Endothelial cell of umbilical vein (primary cell): ENCODE results near the gene ANKRD39. TPM values are rescaled to one million over a fixed set of nuclear protein-coding genes. Genes with fewer than 3 reads are reported as not detected.

Experiments
- BruUV-seq: library from RNA; stranded (reverse); fragments of 400-500 nt; replicated peaks from 2 replicates; lab custom pipeline; 2021; lab: Mats Ljungman, UMichigan
- CTCF ChIA-PET: fragments of 300-600, 350-600 bp; sonication (Branson Sonifier 250); formaldehyde crosslinking; loops from one replicate; lab custom pipeline; 2021; ENCODE audit warnings: antibody characterized with exemption, inconsistent platforms; lab: Charles Lee
- POLR2A ChIA-PET: fragments of 300-600, 350-600 bp; sonication (Branson Sonifier 250); formaldehyde crosslinking; loops from one replicate; lab custom pipeline; 2021; ENCODE audit warnings: antibody characterized with exemption, inconsistent platforms; lab: Charles Lee
- DNase-seq: peaks from one replicate; pipeline ENCODE4 v3.0.0-alpha.2; 2011; ENCODE audit warnings: low read depth, low spot score
- FAIRE-seq: peaks from 2 replicates; lab custom pipeline; 2011; peaks lifted over from hg19 to GRCh38; lab: Jason Lieb, UNC
- H2AFZ ChIP-seq: 2 replicates; pipeline ENCODE4 v1.6.0; 2012; ENCODE audit warnings: low read depth, low read length, control low read depth, inconsistent platforms
- H3K27ac ChIP-seq: 2 replicates; pipeline ENCODE4 v1.5.1; 2011; ENCODE audit warnings: low read depth, mild to moderate bottlenecking, control low read depth, low read length, moderate library complexity; ENCODE audit not compliant: insufficient read depth
- H3K27me3 ChIP-seq, 2 experiments: 2 replicates each; pipeline versions ENCODE4 v1.6.0 to v1.6.1; 2011; ENCODE audit warnings: low read length in 2 of 2, mixed read lengths in 1 of 2; ENCODE audit not compliant: control insufficient read depth in 2 of 2, insufficient read depth in 2 of 2
- H3K36me3 ChIP-seq, 2 experiments: 2 replicates in 1 of 2; 3 replicates in 1 of 2; pipeline ENCODE4 v1.5.1; 2011; ENCODE audit warnings: low read length in 2 of 2, mild to moderate bottlenecking in 1 of 2, moderate library complexity in 1 of 2; ENCODE audit not compliant: control insufficient read depth in 2 of 2, insufficient read depth in 2 of 2; ENCODE audit errors: extremely low read depth in 1 of 2
- H3K4me1 ChIP-seq: 3 replicates; pipeline ENCODE4 v1.5.1; 2011; ENCODE audit warnings: mild to moderate bottlenecking, low read length; ENCODE audit not compliant: control insufficient read depth, insufficient read depth; ENCODE audit errors: extremely low read depth
- H3K4me2 ChIP-seq: 2 replicates; pipeline ENCODE4 v1.6.1; 2011; ENCODE audit warnings: low read length, control low read depth, mixed read lengths; ENCODE audit not compliant: insufficient read depth
- H3K4me3 ChIP-seq, 3 experiments: fragments of 200-600 bp in 1 of 3; sonication (generic), shearing (Covaris generic) in 1 of 3; replicated peaks in 1 of 3; 2 replicates each; pipeline ENCODE4 v1.5.1; 2011 to 2016; ENCODE audit warnings: control low read depth in 3 of 3, low read length in 3 of 3, mild to moderate bottlenecking in 2 of 3, inconsistent platforms in 1 of 3, low read depth in 1 of 3, moderate library complexity in 1 of 3; ENCODE audit not compliant: insufficient read depth in 1 of 3
- H3K79me2 ChIP-seq: 2 replicates; pipeline ENCODE4 v1.6.0; 2012; ENCODE audit warnings: low read length, inconsistent platforms; ENCODE audit not compliant: control insufficient read depth, insufficient read depth
- H3K9ac ChIP-seq: replicated peaks from 2 replicates; pipeline ENCODE3; 2011; ENCODE audit warnings: low read length, control low read depth; ENCODE audit not compliant: insufficient read depth; ENCODE audit errors: extremely low read depth
- H3K9me1 ChIP-seq: replicated peaks from 3 replicates; pipeline ENCODE4 v1.6.0; 2011; ENCODE audit warnings: mild to moderate bottlenecking, low read length; ENCODE audit not compliant: control insufficient read depth, insufficient read depth; ENCODE audit errors: extremely low read depth
- H3K9me3 ChIP-seq: replicated peaks from 2 replicates; pipeline ENCODE4 v1.5.1; 2012; ENCODE audit warnings: low read length, inconsistent platforms; ENCODE audit not compliant: control insufficient read depth, insufficient read depth
- H4K20me1 ChIP-seq: replicated peaks from 2 replicates; pipeline ENCODE3; 2011; ENCODE audit warnings: mild to moderate bottlenecking, low read length; ENCODE audit not compliant: control insufficient read depth, insufficient read depth; ENCODE audit errors: extremely low read depth
- EZH2 ChIP-seq: IDR thresholded peaks from 2 replicates; pipeline ENCODE4 v1.6.1; 2012; ENCODE audit warnings: borderline replicate concordance, low read depth, mild to moderate bottlenecking, moderate library complexity, low read length, inconsistent platforms; ENCODE audit not compliant: severe bottlenecking
- FOS ChIP-seq: IDR thresholded peaks from 2 replicates; pipeline ENCODE4 v1.6.1; 2011; ENCODE audit warnings: mild to moderate bottlenecking, low read length, moderate library complexity, borderline replicate concordance; ENCODE audit not compliant: insufficient read depth
- GATA2 ChIP-seq: IDR thresholded peaks from 2 replicates; pipeline ENCODE4 v1.7.0; 2011; ENCODE audit warnings: low read depth, mild to moderate bottlenecking, moderate library complexity, mixed read lengths, low read length; ENCODE audit not compliant: insufficient read length, insufficient read depth
- JUN ChIP-seq: IDR thresholded peaks from 2 replicates; pipeline ENCODE4 v1.6.1; 2011; ENCODE audit warnings: borderline replicate concordance, low read depth; ENCODE audit not compliant: insufficient read length, insufficient read depth
- MYC ChIP-seq: IDR thresholded peaks from one replicate; pipeline ENCODE4 v1.6.1; 2011; ENCODE audit warnings: mild to moderate bottlenecking, low read depth, low read length
- POLR2A ChIP-seq: IDR thresholded peaks from 2 replicates; pipeline ENCODE4 v1.6.1; 2012; ENCODE audit warnings: low read depth, mild to moderate bottlenecking, control low read depth, low read length
- POLR2AphosphoS5 ChIP-seq: IDR thresholded peaks from 2 replicates; pipeline ENCODE4 v1.6.1; 2012; ENCODE audit warnings: low read depth, mild to moderate bottlenecking, control low read depth, low read length, moderate library complexity; ENCODE audit not compliant: insufficient read depth
- dilution Hi-C: fragments of 300-500 bp; cut with MboI; formaldehyde crosslinking; loops from one replicate; pipeline ENCODE4 v1.15.0; 2019; ENCODE audit warnings: low sequenced_read_pairs; ENCODE audit not compliant: extremely low pct_ligation_motif_present
- intact Hi-C: fragments of 100-400 bp; cut with micrococcal nuclease; formaldehyde crosslinking; loops from one replicate; pipeline ENCODE4 v1.10.0; 2022
- polyA plus RNA-seq, 4 experiments: library from polyadenylated mRNA; depleted of rRNA in 3 of 4; stranded (reverse) in 3 of 4; unstranded in 1 of 4; fragments of >200 nt; gene quantifications; 2 replicates each; pipeline versions ENCODE4 v1.2.1 to v1.2.3, GENCODE V29; 2011 to 2012; ENCODE audit warnings: missing spikeins in 1 of 4
- total RNA-seq: library from RNA; stranded (reverse); gene quantifications from 2 replicates; pipeline ENCODE4 v1.2.3, GENCODE V29; 2021
- TF ChIP-seq, protein P1 (sequence below), 2 donors: IDR thresholded peaks; 1 replicate in 1 of 2; 2 replicates in 1 of 2; pipeline ENCODE4 v1.5.1; 2011; ENCODE audit warnings: low read length in 2 of 2, mild to moderate bottlenecking in 2 of 2, moderate library complexity in 2 of 2, control low read depth in 1 of 2, inconsistent platforms in 1 of 2, low read depth in 1 of 2; ENCODE audit not compliant: insufficient read depth in 1 of 2; ENCODE audit errors: extremely low read depth in 1 of 2
- TF ChIP-seq, protein P2 (sequence below): IDR thresholded peaks from 2 replicates; pipeline ENCODE4 v1.6.1; 2011; ENCODE audit not compliant: insufficient read depth, insufficient read length

Gene ANKRD39
- total and polyA plus RNA-seq, 2 donors (not counting 3 experiments of a cell fraction or from before 2014, with no cell fraction given) = 14.7 to 17.9 TPM

DNA sequence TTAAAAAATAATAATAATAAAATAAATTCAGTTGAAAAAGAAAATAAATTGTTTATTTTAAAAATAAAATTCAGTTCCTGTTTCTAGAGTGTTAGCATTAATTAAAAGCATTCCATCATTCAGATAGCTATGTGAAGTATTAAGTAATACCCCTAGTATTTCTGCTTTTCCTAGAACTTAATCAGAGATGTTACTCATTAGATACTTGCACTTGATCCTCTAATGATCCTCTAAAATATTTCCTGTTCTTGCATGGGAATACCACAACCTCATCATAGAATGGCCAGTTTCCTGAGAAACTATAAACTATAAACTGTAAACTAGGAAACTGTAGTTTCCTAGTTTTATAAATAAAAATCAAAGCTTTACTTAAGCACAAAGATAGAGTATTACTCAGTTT is 52.8 kb downstream of the ANKRD39 start:
- H3K27me3 ChIP-seq = no peaks in the 10 kb centered on the region
- intact Hi-C loops (loop anchor here (5.0 kb wide), 2 partner anchors 43 to 168 kb away; partner anchors contain the start of genes CNNM4 and KANSL3), dilution Hi-C loops (no loop called here)
- DNase-seq (no peak), FAIRE-seq (no peak)
- H3K79me2 ChIP-seq = no peaks in the 10 kb centered on the region
- no TSS peak for BruUV-seq
- H3K9me1 ChIP-seq = no peaks in the 10 kb centered on the region
- H3K9ac ChIP-seq = no peak overlapping the region
- H2AFZ ChIP-seq = no peak overlapping the region
- no peak overlapping the region for H3K4me2 ChIP-seq
- CTCF ChIA-PET = no interaction called here
- H3K27ac ChIP-seq = no peak overlapping the region
- TF ChIP-seq MYC (no peak), JUN (no peak)
- H3K4me3 ChIP-seq = no peak overlapping the region
- H4K20me1 ChIP-seq = no peaks in the 10 kb centered on the region
- no peaks in the 10 kb centered on the region for H3K9me3 ChIP-seq
- no peaks in the 10 kb centered on the region for H3K4me1 ChIP-seq
- POLR2A ChIA-PET = no interaction called here
- no peaks in the 10 kb centered on the region for H3K36me3 ChIP-seq

DNA sequence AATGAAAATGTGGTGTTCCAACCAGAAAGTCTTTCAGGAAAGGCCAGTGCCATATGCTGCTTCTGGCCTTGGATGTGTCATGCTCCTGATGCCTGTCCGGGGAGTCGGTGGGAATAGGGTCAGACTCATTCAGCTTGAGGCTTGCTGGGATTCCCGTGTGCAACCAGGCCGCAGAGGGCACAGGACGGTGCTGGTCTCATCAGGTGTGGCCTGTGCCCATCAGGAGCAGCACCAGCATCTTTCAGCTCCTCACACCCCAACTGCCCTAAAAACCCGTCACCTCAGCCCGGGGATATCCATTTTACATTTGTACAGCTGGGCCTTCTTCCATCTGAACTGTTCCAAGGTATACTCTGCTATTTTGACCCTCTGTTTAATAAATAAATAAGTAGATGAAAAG is 55.1 kb downstream of the ANKRD39 start:
- H3K79me2 ChIP-seq = no peaks in the 10 kb centered on the region
- no peak overlapping the region for H2AFZ ChIP-seq
- dilution Hi-C loops (no loop called here), intact Hi-C loops (loop anchor here (5.0 kb wide), 2 partner anchors 40 to 165 kb away; partner anchors contain the start of genes CNNM4 and KANSL3)
- H3K4me3 ChIP-seq = no peak overlapping the region
- H3K27me3 ChIP-seq = no peaks in the 10 kb centered on the region
- H3K9me1 ChIP-seq = no peaks in the 10 kb centered on the region
- no peaks in the 10 kb centered on the region for H3K4me1 ChIP-seq
- H3K36me3 ChIP-seq = no peaks in the 10 kb centered on the region
- H3K4me2 ChIP-seq = no peak overlapping the region
- CTCF ChIA-PET = interaction anchor here (1.3 kb wide), 1 partner anchor 66 kb away, joined by 3 read pairs; no protein-coding TSS in a partner anchor
- no peaks in the 10 kb centered on the region for H3K9me3 ChIP-seq
- H3K9ac ChIP-seq = no peak overlapping the region
- POLR2A ChIA-PET = no interaction called here
- H3K27ac ChIP-seq = no peak overlapping the region
- DNase-seq = no peak
- no TSS peak for BruUV-seq
- no peak for FAIRE-seq
- TF ChIP-seq, protein P1, sequence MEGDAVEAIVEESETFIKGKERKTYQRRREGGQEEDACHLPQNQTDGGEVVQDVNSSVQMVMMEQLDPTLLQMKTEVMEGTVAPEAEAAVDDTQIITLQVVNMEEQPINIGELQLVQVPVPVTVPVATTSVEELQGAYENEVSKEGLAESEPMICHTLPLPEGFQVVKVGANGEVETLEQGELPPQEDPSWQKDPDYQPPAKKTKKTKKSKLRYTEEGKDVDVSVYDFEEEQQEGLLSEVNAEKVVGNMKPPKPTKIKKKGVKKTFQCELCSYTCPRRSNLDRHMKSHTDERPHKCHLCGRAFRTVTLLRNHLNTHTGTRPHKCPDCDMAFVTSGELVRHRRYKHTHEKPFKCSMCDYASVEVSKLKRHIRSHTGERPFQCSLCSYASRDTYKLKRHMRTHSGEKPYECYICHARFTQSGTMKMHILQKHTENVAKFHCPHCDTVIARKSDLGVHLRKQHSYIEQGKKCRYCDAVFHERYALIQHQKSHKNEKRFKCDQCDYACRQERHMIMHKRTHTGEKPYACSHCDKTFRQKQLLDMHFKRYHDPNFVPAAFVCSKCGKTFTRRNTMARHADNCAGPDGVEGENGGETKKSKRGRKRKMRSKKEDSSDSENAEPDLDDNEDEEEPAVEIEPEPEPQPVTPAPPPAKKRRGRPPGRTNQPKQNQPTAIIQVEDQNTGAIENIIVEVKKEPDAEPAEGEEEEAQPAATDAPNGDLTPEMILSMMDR (IDR thresholded peaks at IDR 0.05; ENCODE audit: extremely low read depth in 1 of 2, insufficient read depth in 1 of 2, low read depth in 1 of 2, low read length in 2 of 2) = no peak
- TF ChIP-seq GATA2 (no peak), MYC (no peak), FOS (no peak), EZH2 (no peak), POLR2AphosphoS5 (no peak), POLR2A (no peak), JUN (no peak)
- TF ChIP-seq, protein P2, sequence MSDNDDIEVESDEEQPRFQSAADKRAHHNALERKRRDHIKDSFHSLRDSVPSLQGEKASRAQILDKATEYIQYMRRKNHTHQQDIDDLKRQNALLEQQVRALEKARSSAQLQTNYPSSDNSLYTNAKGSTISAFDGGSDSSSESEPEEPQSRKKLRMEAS = no peak
- no peaks in the 10 kb centered on the region for H4K20me1 ChIP-seq
